MM.1S (cell line): Measurements from ENCODE around the gene CAST.

Source experiments
- DNase-seq: peaks from one replicate; pipeline ENCODE4 v3.0.0-alpha.2; 2015
- H2AFZ ChIP-seq: fragments of 300-600 bp; sonication (generic); 2 replicates; pipeline ENCODE4 v1.6.0; 2016; ENCODE audit warnings: antibody characterized with exemption, low read length
- H3F3A ChIP-seq: fragments of 300-600 bp; sonication (generic); 2 replicates; pipeline ENCODE4 v1.6.1; 2016; ENCODE audit warnings: mild to moderate bottlenecking, antibody characterized with exemption, low read length, moderate library complexity, mixed read lengths; ENCODE audit not compliant: insufficient read depth
- H3K27ac ChIP-seq: fragments of 300-600 bp; sonication (generic); 2 replicates; pipeline ENCODE4 v1.5.1; 2016; ENCODE audit warnings: mild to moderate bottlenecking, low read length
- H3K27me3 ChIP-seq: fragments of 300-600 bp; sonication (generic); replicated peaks from 2 replicates; pipeline ENCODE4 v1.6.0; 2016; ENCODE audit warnings: low read length; ENCODE audit not compliant: insufficient read depth
- H3K36me3 ChIP-seq: fragments of 300-600 bp; sonication (generic); replicated peaks from 2 replicates; pipeline ENCODE4 v1.6.1; 2016; ENCODE audit warnings: mild to moderate bottlenecking, low read length, mixed read lengths; ENCODE audit not compliant: insufficient read depth
- H3K4me1 ChIP-seq: fragments of 300-600 bp; sonication (generic); 2 replicates; pipeline ENCODE4 v1.6.1; 2016; ENCODE audit warnings: low read length, mixed read lengths
- H3K4me2 ChIP-seq: fragments of 300-600 bp; sonication (generic); 2 replicates; pipeline ENCODE4 v1.6.0; 2016; ENCODE audit warnings: low read depth, low read length
- H3K4me3 ChIP-seq: fragments of 300-600 bp; sonication (generic); 2 replicates; pipeline ENCODE4 v1.5.1; 2016; ENCODE audit warnings: low read length, mixed read lengths
- H3K79me2 ChIP-seq: fragments of 300-600 bp; sonication (generic); 2 replicates; pipeline ENCODE4 v1.6.1; 2016; ENCODE audit warnings: mixed run types, low read length, mixed read lengths
- H3K9ac ChIP-seq: fragments of 300-600 bp; sonication (generic); 2 replicates; pipeline ENCODE4 v1.6.1; 2016; ENCODE audit warnings: low read length, mixed read lengths
- H3K9me2 ChIP-seq: fragments of 300-600 bp; sonication (generic); replicated peaks from 2 replicates; pipeline ENCODE4 v1.6.1; 2016; ENCODE audit warnings: mild to moderate bottlenecking, low read length, mixed read lengths; ENCODE audit not compliant: insufficient read depth
- H3K9me3 ChIP-seq: fragments of 300-600 bp; sonication (generic); replicated peaks from 2 replicates; pipeline ENCODE4 v1.6.1; 2016; ENCODE audit warnings: mild to moderate bottlenecking, low read length, mixed read lengths; ENCODE audit not compliant: insufficient read depth
- H4K20me1 ChIP-seq: fragments of 300-600 bp; sonication (generic); 2 replicates; pipeline ENCODE4 v1.6.1; 2016; ENCODE audit warnings: mild to moderate bottlenecking, low read length, moderate library complexity, mixed read lengths; ENCODE audit not compliant: insufficient read depth
- EZH2 ChIP-seq: fragments of 300-600 bp; sonication (generic); optimal IDR thresholded peaks from 2 replicates; pipeline ENCODE3; 2017; ENCODE audit warnings: low read depth, mild to moderate bottlenecking, antibody characterized with exemption, low read length, mixed read lengths
- EZH2phosphoT487 ChIP-seq: fragments of 300-600 bp; sonication (generic); IDR thresholded peaks from 2 replicates; pipeline ENCODE4 v1.6.1; 2018; ENCODE audit warnings: antibody characterized with exemption, low read length
- TF ChIP-seq, protein P1 (sequence below): fragments of 300-600 bp; sonication (generic); IDR thresholded peaks from 2 replicates; pipeline ENCODE4 v1.5.1; 2016; ENCODE audit warnings: antibody characterized with exemption, low read length, mixed read lengths

CAST gene

DNA sequence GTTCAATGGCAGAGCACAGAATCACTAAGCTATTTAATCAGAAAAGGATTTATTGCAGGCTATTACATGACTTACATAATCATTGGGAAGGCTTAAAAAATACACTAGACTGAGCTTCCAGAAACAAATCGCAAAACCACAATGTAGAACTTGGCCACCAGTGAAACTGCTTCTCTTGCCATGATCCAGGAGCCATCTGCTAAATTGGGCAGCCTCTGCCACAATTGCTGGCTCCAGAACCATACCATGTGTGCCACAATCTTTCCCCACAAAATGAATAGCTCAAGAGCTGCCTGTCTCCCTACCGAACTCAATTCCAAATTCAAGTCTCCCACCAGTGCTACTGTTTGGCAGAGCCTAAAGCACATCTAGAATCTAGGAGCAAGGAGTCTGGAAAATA, 155.3 kb downstream of the CAST start:
- H3K9me2 ChIP-seq, result no peaks in the 10 kb centered on the region
- H3K4me2 ChIP-seq, result peak overlapping the region; percentile 87
- H3K36me3 ChIP-seq, result no peaks in the 10 kb centered on the region
- peaks cover 15% of the 10 kb centered on the region for H3K4me1 ChIP-seq
- no peaks in the 10 kb centered on the region for H3K79me2 ChIP-seq
- peaks cover 8% of the 10 kb centered on the region; the same call in 1 of the 2 replicates for H3K27me3 ChIP-seq
- DNase-seq, result peak; percentile 13
- H2AFZ ChIP-seq, result no peak overlapping the region
- no peak overlapping the region for H3K9ac ChIP-seq
- TF ChIP-seq, protein P1, sequence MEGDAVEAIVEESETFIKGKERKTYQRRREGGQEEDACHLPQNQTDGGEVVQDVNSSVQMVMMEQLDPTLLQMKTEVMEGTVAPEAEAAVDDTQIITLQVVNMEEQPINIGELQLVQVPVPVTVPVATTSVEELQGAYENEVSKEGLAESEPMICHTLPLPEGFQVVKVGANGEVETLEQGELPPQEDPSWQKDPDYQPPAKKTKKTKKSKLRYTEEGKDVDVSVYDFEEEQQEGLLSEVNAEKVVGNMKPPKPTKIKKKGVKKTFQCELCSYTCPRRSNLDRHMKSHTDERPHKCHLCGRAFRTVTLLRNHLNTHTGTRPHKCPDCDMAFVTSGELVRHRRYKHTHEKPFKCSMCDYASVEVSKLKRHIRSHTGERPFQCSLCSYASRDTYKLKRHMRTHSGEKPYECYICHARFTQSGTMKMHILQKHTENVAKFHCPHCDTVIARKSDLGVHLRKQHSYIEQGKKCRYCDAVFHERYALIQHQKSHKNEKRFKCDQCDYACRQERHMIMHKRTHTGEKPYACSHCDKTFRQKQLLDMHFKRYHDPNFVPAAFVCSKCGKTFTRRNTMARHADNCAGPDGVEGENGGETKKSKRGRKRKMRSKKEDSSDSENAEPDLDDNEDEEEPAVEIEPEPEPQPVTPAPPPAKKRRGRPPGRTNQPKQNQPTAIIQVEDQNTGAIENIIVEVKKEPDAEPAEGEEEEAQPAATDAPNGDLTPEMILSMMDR, result no peak
- TF ChIP-seq EZH2phosphoT487 (no peak), EZH2 (no peak)
- H3K9me3 ChIP-seq, result no peaks in the 10 kb centered on the region
- peaks cover 18% of the 10 kb centered on the region for H3F3A ChIP-seq
- no peaks in the 10 kb centered on the region for H4K20me1 ChIP-seq
- H3K4me3 ChIP-seq, result peak overlapping the region; percentile 57; the same call in 1 of the 2 replicates
- H3K27ac ChIP-seq, result no peak overlapping the region

GRCh38 chr5:96818125-96818788, 156.1 kb downstream of the CAST start:
- TF ChIP-seq EZH2, result no peak
- TF ChIP-seq, protein P1, result no peak
- TF ChIP-seq EZH2phosphoT487, result no peak
- no peak overlapping the region for H3K27ac ChIP-seq
- peaks cover 18% of the 10 kb centered on the region for H3F3A ChIP-seq
- no peak for DNase-seq
- H3K9ac ChIP-seq, result no peak overlapping the region
- no peaks in the 10 kb centered on the region for H4K20me1 ChIP-seq
- no peak overlapping the region for H2AFZ ChIP-seq
- no peak overlapping the region for H3K4me3 ChIP-seq
- H3K4me2 ChIP-seq, result no peak overlapping the region
- H3K36me3 ChIP-seq, result no peaks in the 10 kb centered on the region
- H3K79me2 ChIP-seq, result no peaks in the 10 kb centered on the region
- H3K9me2 ChIP-seq, result no peaks in the 10 kb centered on the region
- H3K27me3 ChIP-seq, result peaks cover 8% of the 10 kb centered on the region; the same call in 1 of the 2 replicates
- H3K4me1 ChIP-seq, result peaks cover 15% of the 10 kb centered on the region
- no peaks in the 10 kb centered on the region for H3K9me3 ChIP-seq

GRCh38 chr5:96819806-96820205, 157.6 kb downstream of the CAST start:
- Histone ChIP-seq H4K20me1 (no peaks in the 10 kb centered on the region), H2AFZ (no peak overlapping the region)

More at GRCh38 chr5:96819806-96820205, 157.6 kb downstream of the CAST start:
- peaks cover 18% of the 10 kb centered on the region for H3F3A ChIP-seq
- no peaks in the 10 kb centered on the region for H3K9me2 ChIP-seq
- no peak overlapping the region for H3K27ac ChIP-seq
- H3K79me2 ChIP-seq, result no peaks in the 10 kb centered on the region
- peaks cover 15% of the 10 kb centered on the region for H3K4me1 ChIP-seq
- H3K9ac ChIP-seq, result no peak overlapping the region
- peaks cover 8% of the 10 kb centered on the region; the same call in 1 of the 2 replicates for H3K27me3 ChIP-seq
- H3K4me3 ChIP-seq, result no peak overlapping the region
- H3K4me2 ChIP-seq, result no peak overlapping the region
- TF ChIP-seq EZH2 (no peak), EZH2phosphoT487 (no peak)
- TF ChIP-seq, protein P1, result no peak
- DNase-seq, result no peak
- H3K36me3 ChIP-seq, result no peaks in the 10 kb centered on the region
- no peaks in the 10 kb centered on the region for H3K9me3 ChIP-seq
